Endothelial cell (in vitro differentiated cells): ENCODE data around the gene NLGN2. TPM values are rescaled to one million over a fixed set of nuclear protein-coding genes. Genes with fewer than 3 reads are reported as not detected.
A peak's percentile ranks its signal among the peaks of the same experiment; 100 is the strongest.

ENCODE experiments used
- DNase-seq: peaks from one replicate; pipeline ENCODE4 v3.0.0; 2021; ENCODE audit warnings: low spot score
- H3K27ac Mint-ChIP-seq: one replicate; pipeline ENCODE4 v1.8.0; 2021; ENCODE audit warnings: mixed read lengths, inconsistent platforms; ENCODE audit not compliant: unreplicated experiment
- H3K27me3 Mint-ChIP-seq: one replicate; pipeline ENCODE4 v1.8.0; 2021; ENCODE audit warnings: mild to moderate bottlenecking, moderate library complexity, mixed read lengths, inconsistent platforms; ENCODE audit not compliant: unreplicated experiment
- H3K36me3 Mint-ChIP-seq: one replicate; pipeline ENCODE4 v1.8.0; 2021; ENCODE audit warnings: mild to moderate bottlenecking, low read depth, mixed read lengths, inconsistent platforms; ENCODE audit not compliant: unreplicated experiment
- H3K4me1 Mint-ChIP-seq: one replicate; pipeline ENCODE4 v1.8.0; 2021; ENCODE audit warnings: mild to moderate bottlenecking, mixed read lengths, inconsistent platforms; ENCODE audit not compliant: unreplicated experiment
- H3K4me3 Mint-ChIP-seq: one replicate; pipeline ENCODE4 v1.8.0; 2021; ENCODE audit warnings: mild to moderate bottlenecking, mixed read lengths, inconsistent platforms; ENCODE audit not compliant: unreplicated experiment
- H3K9me3 Mint-ChIP-seq: one replicate; pipeline ENCODE4 v1.8.0; 2021; ENCODE audit warnings: mixed read lengths, inconsistent platforms; ENCODE audit not compliant: unreplicated experiment
- CTCF ChIP-seq: fragments of 200-600 bp; sonication (generic); IDR thresholded peaks from one replicate; pipeline ENCODE4 v1.5.0; 2021; ENCODE audit warnings: antibody characterized with exemption; ENCODE audit not compliant: unreplicated experiment
- total RNA-seq: library from RNA; stranded (reverse); fragmentation: NEBNext Ultra II Directional; extraction: Animal tissue kit (Norgen Biotek cat#: 25700); gene quantifications from one replicate; pipeline ENCODE4 v1.2.1, GENCODE V29; 2021; ENCODE audit not compliant: unreplicated experiment

The NLGN2 gene
- total RNA-seq, 1 donor from 2014 or later = 54.8 TPM

GRCh38 chr17:7439462-7440112 is 31.9 kb downstream of the NLGN2 start, which contains the start of gene FGF11:
TSS of gene FGF11 (plus strand) at chr17:7439512. CDS start at chr17:7439621, 109 bp downstream.
- Mint-ChIP-seq H3K27me3 (peaks cover 28% of the 10 kb centered on the region), H3K27ac (peak within 1 kb of the TSS; percentile 72), H3K4me1 (peaks cover 40% of the 10 kb centered on the region), H3K4me3 (peak within 1 kb of the TSS; percentile 92), H3K9me3 (no peaks in the 10 kb centered on the region), H3K36me3 (no peaks in the 10 kb centered on the region)
- peak; percentile 31 for DNase-seq
- TF ChIP-seq CTCF = no peak

- peaks cover 29% of the 10 kb centered on the region for H3K27me3 Mint-ChIP-seq
- peaks cover 36% of the 10 kb centered on the region for H3K4me1 Mint-ChIP-seq
- TF ChIP-seq CTCF = no peak
- H3K9me3 Mint-ChIP-seq = no peaks in the 10 kb centered on the region
- no peaks in the 10 kb centered on the region for H3K36me3 Mint-ChIP-seq
- H3K27ac Mint-ChIP-seq = peak overlapping the region; percentile 72
- DNase-seq = no peak
- peak overlapping the region; percentile 92 for H3K4me3 Mint-ChIP-seq
Observed at GRCh38 chr17:7440113-7440833, 32.6 kb downstream of the NLGN2 start.

GRCh38 chr17:7440834-7441195 is 33.2 kb downstream of the NLGN2 start:
- H3K27ac Mint-ChIP-seq = no peak overlapping the region
- peaks cover 38% of the 10 kb centered on the region for H3K4me1 Mint-ChIP-seq
- peak overlapping the region; percentile 92 for H3K4me3 Mint-ChIP-seq
- TF ChIP-seq CTCF = no peak
- no peaks in the 10 kb centered on the region for H3K9me3 Mint-ChIP-seq
- peak; percentile 39 for DNase-seq
- peaks cover 29% of the 10 kb centered on the region for H3K27me3 Mint-ChIP-seq
- H3K36me3 Mint-ChIP-seq = no peaks in the 10 kb centered on the region

GRCh38 chr17:7441266-7441665 is 33.6 kb downstream of the NLGN2 start:
- no peaks in the 10 kb centered on the region for H3K9me3 Mint-ChIP-seq
- no peak for DNase-seq
- TF ChIP-seq CTCF = no peak
- H3K36me3 Mint-ChIP-seq = no peaks in the 10 kb centered on the region
- peaks cover 28% of the 10 kb centered on the region for H3K27me3 Mint-ChIP-seq
- H3K27ac Mint-ChIP-seq = no peak overlapping the region
- peaks cover 39% of the 10 kb centered on the region for H3K4me1 Mint-ChIP-seq
- H3K4me3 Mint-ChIP-seq = peak overlapping the region; percentile 92

GRCh38 chr17:7442142-7442541 is 34.5 kb downstream of the NLGN2 start:
- Mint-ChIP-seq H3K36me3 (no peaks in the 10 kb centered on the region), H3K27me3 (peaks cover 31% of the 10 kb centered on the region), H3K27ac (no peak overlapping the region), H3K4me3 (peak overlapping the region; percentile 92), H3K4me1 (peaks cover 42% of the 10 kb centered on the region), H3K9me3 (no peaks in the 10 kb centered on the region)
- no peak for TF ChIP-seq CTCF
- no peak for DNase-seq
